ENCODE data around the gene PTPN6. TPM values are rescaled to one million over a fixed set of nuclear protein-coding genes. Genes with fewer than 3 reads are reported as not detected.

PTPN6 gene
- total and polyA plus RNA-seq, 2 of the 13 experiments (the other 11 are each of a cell fraction or from before 2014, with no cell fraction given), result 10.5 to 10.6 TPM

DNA sequence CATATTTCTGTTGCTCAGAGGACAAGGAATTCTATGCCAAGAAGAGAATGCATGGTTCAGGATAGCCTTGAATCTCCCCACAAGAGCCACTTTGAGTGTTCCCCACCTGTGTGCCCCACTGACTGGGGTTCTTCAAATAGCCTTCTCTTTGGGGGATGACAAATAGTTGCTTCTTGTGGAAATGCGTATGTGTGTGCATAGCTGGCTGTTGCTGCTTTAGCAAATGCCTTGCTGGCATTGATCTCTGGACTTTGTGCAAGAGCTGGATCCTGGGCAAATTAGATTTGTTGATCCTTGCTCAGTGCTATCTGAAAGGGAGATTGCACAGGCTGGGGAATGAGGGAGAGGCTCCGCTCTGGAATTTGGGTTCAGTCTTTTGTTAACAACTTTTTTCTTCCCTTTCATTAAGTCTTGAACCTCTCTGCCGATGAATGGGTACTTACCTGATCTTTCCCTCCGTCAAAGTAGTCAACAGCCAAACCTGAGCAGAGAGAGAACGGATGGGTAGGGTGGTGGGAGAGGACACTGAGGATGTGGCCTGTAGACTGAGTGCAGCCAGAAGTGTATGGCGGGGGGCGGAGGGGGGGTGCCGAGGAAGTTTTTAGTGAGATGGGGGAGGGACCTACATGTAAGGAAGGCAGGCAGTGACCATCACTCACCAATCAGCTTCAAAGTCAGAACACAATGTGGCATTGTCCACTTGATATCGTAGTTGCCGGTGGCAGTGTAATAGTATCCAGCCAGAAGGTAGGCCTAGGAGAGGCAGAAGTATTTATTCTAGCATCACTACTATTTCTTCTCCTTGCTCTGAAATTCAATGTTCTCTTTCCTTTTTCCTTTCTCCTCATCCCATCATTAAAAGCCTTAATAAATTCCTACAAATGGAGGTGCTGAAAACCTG lies 30.2 kb downstream of the PTPN6 start (continued):
- TF ChIP-seq KLF11 (CRISPR knock-in tag; IDR thresholded peaks at IDR 0.05), result no peak; the same call in 1 of the 2 replicates
- no peak for TF ChIP-seq CENPX (CRISPR knock-in tag; IDR thresholded peaks at IDR 0.05)
- TF ChIP-seq, protein P1, sequence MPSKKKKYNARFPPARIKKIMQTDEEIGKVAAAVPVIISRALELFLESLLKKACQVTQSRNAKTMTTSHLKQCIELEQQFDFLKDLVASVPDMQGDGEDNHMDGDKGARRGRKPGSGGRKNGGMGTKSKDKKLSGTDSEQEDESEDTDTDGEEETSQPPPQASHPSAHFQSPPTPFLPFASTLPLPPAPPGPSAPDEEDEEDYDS (CRISPR knock-in tag; IDR thresholded peaks at IDR 0.05), result peak; percentile 13
- TF ChIP-seq ZNF615 (CRISPR knock-in tag; IDR thresholded peaks at IDR 0.05; ENCODE audit: borderline replicate concordance), result no peak
- TF ChIP-seq RFX3 (CRISPR knock-in tag; IDR thresholded peaks at IDR 0.05), result no peak
- TF ChIP-seq CENPT (CRISPR knock-in tag; IDR thresholded peaks at IDR 0.05; ENCODE audit: low read depth), result no peak
- TF ChIP-seq PRMT3 (CRISPR knock-in tag; IDR thresholded peaks at IDR 0.05; ENCODE audit: borderline replicate concordance, low read depth), result no peak
- TF ChIP-seq ZFYVE20 (CRISPR knock-in tag; IDR thresholded peaks at IDR 0.05; ENCODE audit: borderline replicate concordance, low read depth), result no peak
- peak; percentile 85 for TF ChIP-seq CEBPG (CRISPR knock-in tag; IDR thresholded peaks at IDR 0.05)
- 0 out of 2 replicates have a peak, but pooled peaks have one; percentile 55 for TF ChIP-seq ERF (CRISPR knock-in tag; IDR thresholded peaks at IDR 0.05)
- TF ChIP-seq, protein P2, sequence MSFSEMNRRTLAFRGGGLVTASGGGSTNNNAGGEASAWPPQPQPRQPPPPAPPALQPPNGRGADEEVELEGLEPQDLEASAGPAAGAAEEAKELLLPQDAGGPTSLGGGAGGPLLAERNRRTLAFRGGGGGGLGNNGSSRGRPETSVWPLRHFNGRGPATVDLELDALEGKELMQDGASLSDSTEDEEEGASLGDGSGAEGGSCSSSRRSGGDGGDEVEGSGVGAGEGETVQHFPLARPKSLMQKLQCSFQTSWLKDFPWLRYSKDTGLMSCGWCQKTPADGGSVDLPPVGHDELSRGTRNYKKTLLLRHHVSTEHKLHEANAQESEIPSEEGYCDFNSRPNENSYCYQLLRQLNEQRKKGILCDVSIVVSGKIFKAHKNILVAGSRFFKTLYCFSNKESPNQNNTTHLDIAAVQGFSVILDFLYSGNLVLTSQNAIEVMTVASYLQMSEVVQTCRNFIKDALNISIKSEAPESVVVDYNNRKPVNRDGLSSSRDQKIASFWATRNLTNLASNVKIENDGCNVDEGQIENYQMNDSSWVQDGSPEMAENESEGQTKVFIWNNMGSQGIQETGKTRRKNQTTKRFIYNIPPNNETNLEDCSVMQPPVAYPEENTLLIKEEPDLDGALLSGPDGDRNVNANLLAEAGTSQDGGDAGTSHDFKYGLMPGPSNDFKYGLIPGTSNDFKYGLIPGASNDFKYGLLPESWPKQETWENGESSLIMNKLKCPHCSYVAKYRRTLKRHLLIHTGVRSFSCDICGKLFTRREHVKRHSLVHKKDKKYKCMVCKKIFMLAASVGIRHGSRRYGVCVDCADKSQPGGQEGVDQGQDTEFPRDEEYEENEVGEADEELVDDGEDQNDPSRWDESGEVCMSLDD (CRISPR knock-in tag; IDR thresholded peaks at IDR 0.05; ENCODE audit: borderline replicate concordance), result peak; percentile 92; the same call in 1 of the 2 replicates
- TF ChIP-seq GABPB1 (CRISPR knock-in tag; IDR thresholded peaks at IDR 0.05), result 0 out of 2 replicates have a peak, but pooled peaks have one; percentile 14
- peak; percentile 80; the same call in 1 of the 2 replicates for TF ChIP-seq ZSCAN31 (CRISPR knock-in tag; IDR thresholded peaks at IDR 0.05; ENCODE audit: low read depth)
- peak; percentile 78 for TF ChIP-seq MED1 (CRISPR knock-in tag; IDR thresholded peaks at IDR 0.05)
- TF ChIP-seq ZNF549 (CRISPR knock-in tag; IDR thresholded peaks at IDR 0.05), result no peak
- peak in 1 of 2 experiments; percentile 40; a peak in 1 of 4 replicates for TF ChIP-seq KLF16 (CRISPR knock-in tag; IDR thresholded peaks at IDR 0.05)
- TF ChIP-seq, protein P3, sequence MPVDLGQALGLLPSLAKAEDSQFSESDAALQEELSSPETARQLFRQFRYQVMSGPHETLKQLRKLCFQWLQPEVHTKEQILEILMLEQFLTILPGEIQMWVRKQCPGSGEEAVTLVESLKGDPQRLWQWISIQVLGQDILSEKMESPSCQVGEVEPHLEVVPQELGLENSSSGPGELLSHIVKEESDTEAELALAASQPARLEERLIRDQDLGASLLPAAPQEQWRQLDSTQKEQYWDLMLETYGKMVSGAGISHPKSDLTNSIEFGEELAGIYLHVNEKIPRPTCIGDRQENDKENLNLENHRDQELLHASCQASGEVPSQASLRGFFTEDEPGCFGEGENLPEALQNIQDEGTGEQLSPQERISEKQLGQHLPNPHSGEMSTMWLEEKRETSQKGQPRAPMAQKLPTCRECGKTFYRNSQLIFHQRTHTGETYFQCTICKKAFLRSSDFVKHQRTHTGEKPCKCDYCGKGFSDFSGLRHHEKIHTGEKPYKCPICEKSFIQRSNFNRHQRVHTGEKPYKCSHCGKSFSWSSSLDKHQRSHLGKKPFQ (CRISPR knock-in tag; IDR thresholded peaks at IDR 0.05; ENCODE audit: insufficient replicate concordance), result no peak
- no peak for TF ChIP-seq JUNB (CRISPR knock-in tag; IDR thresholded peaks at IDR 0.05; ENCODE audit: borderline replicate concordance)
- TF ChIP-seq SSRP1 (CRISPR knock-in tag; IDR thresholded peaks at IDR 0.05), result peak; percentile 95
- no peak for TF ChIP-seq ZFP90 (CRISPR knock-in tag; IDR thresholded peaks at IDR 0.05; ENCODE audit: borderline replicate concordance)
- TF ChIP-seq ZNF317 (CRISPR knock-in tag; IDR thresholded peaks at IDR 0.05), result no peak
- TF ChIP-seq MIXL1 (CRISPR knock-in tag; IDR thresholded peaks at IDR 0.05), result peak; percentile 96
- no peak for TF ChIP-seq ETV5 (CRISPR knock-in tag; IDR thresholded peaks at IDR 0.05; ENCODE audit: borderline replicate concordance)
- no peak for TF ChIP-seq ZNF326 (CRISPR knock-in tag; IDR thresholded peaks at IDR 0.05; ENCODE audit: borderline replicate concordance)
- TF ChIP-seq POLR2G (IDR thresholded peaks at IDR 0.05; ENCODE audit: low read depth, low read length), result peak; percentile 71
